K562 (cell line): Measurements from ENCODE around the gene ATP5F1D. TPM values are rescaled to one million over a fixed set of nuclear protein-coding genes. Genes with fewer than 3 reads are reported as not detected.

Experiments used
- BHLHE40 ChIP-seq: IDR thresholded peaks from 2 replicates; pipeline ENCODE4 v1.6.1; 2011; ENCODE audit warnings: low read length, improper control_type of control experiment
- BMI1 ChIP-seq: fragments of 150-350 bp; IDR thresholded peaks from 2 replicates; pipeline ENCODE4 v1.6.1; 2014; ENCODE audit warnings: low read length
- CBFA2T2 ChIP-seq: fragments of 450-650 bp; conservative IDR thresholded peaks from 2 replicates; pipeline ENCODE4 v1.6.1; 2017; ENCODE audit warnings: mild to moderate bottlenecking
- ELF4 ChIP-seq: fragments of 450-650 bp; formaldehyde crosslinking; IDR thresholded peaks from 2 replicates; pipeline ENCODE4 v1.4.0; 2022; ENCODE audit warnings: missing genetic modification characterization
- FOXJ2 ChIP-seq: fragments of 200-800 bp; sonication (Bioruptor generic); IDR thresholded peaks from 2 replicates; pipeline ENCODE4 v1.6.1; 2016; ENCODE audit warnings: missing genetic modification characterization, missing compliant biosample characterization
- FOXM1 ChIP-seq, 2 experiments: fragments of 450-650 bp in 1 of 2; sonication (generic) in 1 of 2; formaldehyde crosslinking in 1 of 2; IDR thresholded peaks; 2 replicates each; pipeline versions ENCODE4 v1.6.1 to v1.9.0; 2017 to 2022; ENCODE audit warnings: low read depth in 2 of 2, mild to moderate bottlenecking in 2 of 2, missing genetic modification reagents in 1 of 2, moderate library complexity in 1 of 2
- HDAC1 ChIP-seq, 2 experiments: fragments of 450-650 bp; IDR thresholded peaks; 2 replicates each; pipeline ENCODE4 v1.6.1; 2016 to 2017; ENCODE audit warnings: inconsistent platforms in 1 of 2, mild to moderate bottlenecking in 1 of 2, moderate library complexity in 1 of 2
- HLTF ChIP-seq: fragments of 450-650 bp; IDR thresholded peaks from 2 replicates; pipeline ENCODE4 v1.6.1; 2016
- HMGXB4 ChIP-seq: sonication (generic); formaldehyde crosslinking; IDR thresholded peaks from 2 replicates; pipeline ENCODE4 v1.8.1; 2023; ENCODE audit warnings: mild to moderate bottlenecking, missing genetic modification reagents
- IFI16 ChIP-seq: fragments of 250-450 bp; sonication (Bioruptor Pico); IDR thresholded peaks from 2 replicates; pipeline ENCODE4 v2.1.2; 2022; ENCODE audit warnings: mild to moderate bottlenecking, inconsistent platforms
- MAZ ChIP-seq, 2 experiments: fragments of 450-650 bp in 1 of 2; sonication (generic) in 1 of 2; formaldehyde crosslinking; IDR thresholded peaks in 1 of 2; conservative IDR thresholded peaks in 1 of 2; 2 replicates each; pipeline versions ENCODE4 v1.4.0 to v1.5.0; 2020; ENCODE audit warnings: mild to moderate bottlenecking in 1 of 2, missing genetic modification reagents in 1 of 2
- MLLT1 ChIP-seq, 2 experiments: fragments of 450-650 bp; IDR thresholded peaks; 2 replicates each; pipeline ENCODE4 v1.6.1; 2016
- NFE2 ChIP-seq: IDR thresholded peaks from 2 replicates; pipeline ENCODE4 v1.6.1; 2014; ENCODE audit warnings: antibody characterized with exemption, low read depth
- NRF1 ChIP-seq, 2 experiments: fragments of 450-650 bp; IDR thresholded peaks in 1 of 2; conservative IDR thresholded peaks in 1 of 2; 2 replicates each; pipeline ENCODE4 v1.6.1; 2014; ENCODE audit warnings: mild to moderate bottlenecking in 2 of 2
- RAD21 ChIP-seq, 2 experiments: fragments of 250-450 bp in 1 of 2; fragments of 450-650 bp in 1 of 2; sonication (Bioruptor Pico) in 1 of 2; formaldehyde crosslinking in 1 of 2; IDR thresholded peaks in 1 of 2; conservative IDR thresholded peaks in 1 of 2; 2 replicates each; pipeline versions ENCODE4 v1.4.0 to v1.8.0; 2020 to 2022; ENCODE audit warnings: mild to moderate bottlenecking in 2 of 2, moderate library complexity in 1 of 2
- RBM22 ChIP-seq: fragments of 200-400 bp; formaldehyde crosslinking; IDR thresholded peaks from 2 replicates; pipeline ENCODE4 v1.6.1; 2018; ENCODE audit warnings: low read length, low read depth; ENCODE audit not compliant: poor library complexity, severe bottlenecking
- SAFB ChIP-seq: fragments of 200-400 bp; formaldehyde crosslinking; IDR thresholded peaks from 2 replicates; pipeline ENCODE4 v1.6.1; 2017; ENCODE audit warnings: low read depth, low read length, borderline replicate concordance
- SIN3B ChIP-seq: fragments of 450-650 bp; IDR thresholded peaks from 2 replicates; pipeline ENCODE4 v1.6.1; 2017; ENCODE audit warnings: low read depth, mild to moderate bottlenecking, moderate library complexity
- TAF15 ChIP-seq: fragments of 200-400 bp; formaldehyde crosslinking; IDR thresholded peaks from 2 replicates; pipeline ENCODE4 v1.6.1; 2017; ENCODE audit warnings: mild to moderate bottlenecking, low read depth, low read length, moderate library complexity
- XRCC5 ChIP-seq: fragments of 200-400 bp; formaldehyde crosslinking; IDR thresholded peaks from 2 replicates; pipeline ENCODE4 v1.6.1; 2017; ENCODE audit warnings: low read depth, mild to moderate bottlenecking, low read length
- ZBTB7A ChIP-seq: IDR thresholded peaks from 2 replicates; pipeline ENCODE4 v1.6.1; 2011; ENCODE audit warnings: low read depth, mild to moderate bottlenecking, low read length, moderate library complexity, borderline replicate concordance; ENCODE audit not compliant: control insufficient read depth
- ZNF140 ChIP-seq: fragments of 250-450 bp; sonication (Bioruptor Pico); IDR thresholded peaks from 2 replicates; pipeline ENCODE4 v1.8.0; 2021; ENCODE audit warnings: moderate library complexity, mild to moderate bottlenecking, inconsistent platforms
- ZNF384 ChIP-seq: IDR thresholded peaks from 2 replicates; pipeline ENCODE4 v1.6.1; 2012; ENCODE audit warnings: low read depth, low read length, improper control_type of control experiment
- ZNF75A ChIP-seq: fragments of 450-650 bp; formaldehyde crosslinking; IDR thresholded peaks from 2 replicates; pipeline ENCODE4 v1.4.0; 2020; ENCODE audit warnings: mild to moderate bottlenecking
- polyA plus RNA-seq, 8 experiments: library from polyadenylated mRNA; depleted of rRNA in 4 of 8; stranded (reverse) in 5 of 8; unstranded in 3 of 8; fragments of >200 nt; fragmentation: Nextera tagmentation in 2 of 8; fragmentation: Illumina TruSeq in 1 of 8; extraction: Ambion mirVana in 2 of 8; extraction: Trizol in 1 of 8; gene quantifications; 2 replicates each; pipeline versions ENCODE4 v1.2.1 to v1.2.3, GENCODE V29; 2011 to 2014; ENCODE audit warnings: inconsistent platforms in 1 of 8, missing spikeins in 1 of 8
- total RNA-seq, 7 experiments: library from RNA; depleted of rRNA in 6 of 7; stranded (reverse); fragments of >200 nt in 6 of 7; fragmentation: Illumina TruSeq in 2 of 7; extraction: Trizol in 2 of 7; gene quantifications; 2 replicates each; pipeline versions ENCODE4 v1.2.1 to v1.2.3, GENCODE V29; 2011 to 2021; ENCODE audit warnings: low replicate concordance in 1 of 7

ATP5F1D gene
- total and polyA plus RNA-seq, 9 of the 15 experiments (the other 6 are each of a cell fraction or from before 2014, with no cell fraction given), result 3.9 to 409 (median 36.8) TPM

- TF ChIP-seq ZNF140 (CRISPR knock-in tag), result no peak
- TF ChIP-seq ZNF75A (CRISPR knock-in tag), result no peak
- TF ChIP-seq XRCC5, result 0 out of 2 replicates have a peak, but pooled peaks have one; percentile 62
- TF ChIP-seq CBFA2T2, result no peak
- TF ChIP-seq BHLHE40, result 0 out of 2 replicates have a peak, but pooled peaks have one; percentile 4
- no peak for TF ChIP-seq ELF4 (CRISPR knock-in tag)
- TF ChIP-seq RAD21 (CRISPR knock-in tag; conservative IDR thresholded peaks at IDR 0.05 in 1 of 2, IDR thresholded peaks at IDR 0.05 in 1 of 2), result peak; percentile 95
- no peak for TF ChIP-seq MLLT1 (IDR thresholded peaks at IDR 0.05)
- no peak for TF ChIP-seq FOXM1 (IDR thresholded peaks at IDR 0.05; ENCODE audit: low read depth)
- 0 out of 2 replicates have a peak, but pooled peaks have one; percentile 72 for TF ChIP-seq FOXM1 (CRISPR knock-in tag; IDR thresholded peaks at IDR 0.05; ENCODE audit: low read depth)
- TF ChIP-seq SAFB, result peak; percentile 98
- TF ChIP-seq TAF15, result no peak
- no peak for TF ChIP-seq BMI1
- TF ChIP-seq ZBTB7A, result peak; percentile 100
- TF ChIP-seq NRF1 (conservative IDR thresholded peaks at IDR 0.05 in 1 of 2, IDR thresholded peaks at IDR 0.05 in 1 of 2), result peak; percentile 68 to 79
- TF ChIP-seq RBM22, result no peak
- TF ChIP-seq FOXJ2 (tag), result peak; percentile 25; the same call in 1 of the 2 replicates
- TF ChIP-seq NFE2, result no peak
- peak; percentile 1 to 83; a peak in 2 of 4 replicates for TF ChIP-seq MAZ (CRISPR knock-in tag; conservative IDR thresholded peaks at IDR 0.05 in 1 of 2, IDR thresholded peaks at IDR 0.05 in 1 of 2)
- TF ChIP-seq ZNF384, result 0 out of 2 replicates have a peak, but pooled peaks have one; percentile 23
- TF ChIP-seq HLTF, result no peak
- peak; percentile 71; the same call in 1 of the 2 replicates for TF ChIP-seq SIN3B
- TF ChIP-seq HMGXB4 (CRISPR knock-in tag), result peak; percentile 93
- no peak for TF ChIP-seq IFI16 (CRISPR knock-in tag)
- peak in 1 of 2 experiments; percentile 13; a peak in 2 of 4 replicates for TF ChIP-seq HDAC1 (IDR thresholded peaks at IDR 0.05)
Observed at GRCh38 chr19:1266916-1267476, 25.4 kb downstream of the ATP5F1D start (continued).
